Mesenchymal stem cell (in vitro differentiated cells and primary cell): ENCODE measurements around the gene ZNF598.
A peak's percentile ranks its signal among the peaks of the same experiment; 100 is the strongest.

Source experiments
- DNase-seq: peaks from one replicate; pipeline ENCODE4 v3.0.0-alpha.2; 2013
- H2AFZ ChIP-seq: one replicate; pipeline ENCODE4 v1.6.1; 2013; ENCODE audit warnings: low read depth, mild to moderate bottlenecking, control low read depth, inconsistent platforms, low read length, moderate library complexity
- H2AK5ac ChIP-seq: 2 replicates; pipeline ENCODE4 v1.6.1; 2013; ENCODE audit warnings: low read length, moderate library complexity, mild to moderate bottlenecking, inconsistent platforms; ENCODE audit not compliant: severe bottlenecking
- H2BK120ac ChIP-seq: one replicate; pipeline ENCODE4 v1.6.1; 2013; ENCODE audit warnings: low read depth, mild to moderate bottlenecking, inconsistent platforms, low read length, moderate library complexity
- H2BK12ac ChIP-seq, 2 experiments: one replicate each; pipeline ENCODE4 v1.6.1; 2013; ENCODE audit warnings: inconsistent platforms in 2 of 2, low read length in 2 of 2, mild to moderate bottlenecking in 2 of 2, moderate library complexity in 2 of 2, control low read depth in 1 of 2
- H2BK15ac ChIP-seq: one replicate; pipeline ENCODE4 v1.6.1; 2013; ENCODE audit warnings: mild to moderate bottlenecking, low read depth, inconsistent platforms; ENCODE audit not compliant: poor library complexity, severe bottlenecking
- H2BK5ac ChIP-seq: 2 replicates; pipeline ENCODE4 v1.6.1; 2013; ENCODE audit warnings: low read depth, mild to moderate bottlenecking, low read length, control low read depth, inconsistent platforms; ENCODE audit not compliant: poor library complexity, severe bottlenecking
- H3K14ac ChIP-seq, 2 experiments: one replicate each; pipeline ENCODE4 v1.6.1; 2013; ENCODE audit warnings: inconsistent platforms in 2 of 2, low read length in 2 of 2, control low read depth in 1 of 2, mild to moderate bottlenecking in 1 of 2, moderate library complexity in 1 of 2
- H3K18ac ChIP-seq, 2 experiments: one replicate each; pipeline ENCODE4 v1.6.1; 2013; ENCODE audit warnings: inconsistent platforms in 2 of 2, low read length in 2 of 2, control low read depth in 1 of 2, low read depth in 1 of 2, mild to moderate bottlenecking in 1 of 2
- H3K23ac ChIP-seq, 2 experiments: one replicate each; pipeline ENCODE4 v1.6.1; 2013; ENCODE audit warnings: inconsistent platforms in 2 of 2, low read length in 2 of 2, mild to moderate bottlenecking in 2 of 2, moderate library complexity in 2 of 2, control low read depth in 1 of 2
- H3K27ac ChIP-seq: 2 replicates; pipeline ENCODE4 v1.5.1; 2013; ENCODE audit warnings: mild to moderate bottlenecking, moderate library complexity, low read length, control low read depth, inconsistent platforms; ENCODE audit not compliant: poor library complexity, severe bottlenecking
- H3K27me3 ChIP-seq, 2 experiments: 2 replicates each; pipeline versions ENCODE4 v1.6.1 to v1.7.0; 2013; ENCODE audit warnings: low read length in 2 of 2, mild to moderate bottlenecking in 2 of 2, moderate library complexity in 2 of 2, control low read depth in 1 of 2, inconsistent platforms in 1 of 2; ENCODE audit not compliant: control insufficient read depth in 1 of 2, insufficient read depth in 1 of 2
- H3K36me3 ChIP-seq, 2 experiments: 2 replicates each; pipeline versions ENCODE4 v1.6.1 to v1.7.0; 2013; ENCODE audit warnings: low read length in 2 of 2, control low read depth in 1 of 2, inconsistent platforms in 1 of 2, low read depth in 1 of 2, mild to moderate bottlenecking in 1 of 2; ENCODE audit not compliant: insufficient read depth in 2 of 2, control insufficient read depth in 1 of 2
- H3K4ac ChIP-seq, 2 experiments: one replicate each; pipeline ENCODE4 v1.6.1; 2013; ENCODE audit warnings: inconsistent platforms in 2 of 2, low read length in 2 of 2, mild to moderate bottlenecking in 2 of 2, moderate library complexity in 2 of 2, control low read depth in 1 of 2, low read depth in 1 of 2
- H3K4me1 ChIP-seq: 2 replicates; pipeline ENCODE4 v1.6.1; 2013; ENCODE audit warnings: low read depth, low read length, control low read depth; ENCODE audit not compliant: control insufficient read depth, insufficient read depth
- H3K4me2 ChIP-seq: 2 replicates; pipeline ENCODE4 v1.6.1; 2013; ENCODE audit warnings: low read length, mild to moderate bottlenecking, inconsistent platforms; ENCODE audit not compliant: poor library complexity, severe bottlenecking
- H3K4me3 ChIP-seq, 2 experiments: 2 replicates each; pipeline versions ENCODE4 v1.5.1 to v1.7.0; 2013; ENCODE audit warnings: low read length in 2 of 2, mild to moderate bottlenecking in 2 of 2, control low read depth in 1 of 2, low read depth in 1 of 2; ENCODE audit not compliant: insufficient read depth in 1 of 2
- H3K79me1 ChIP-seq: replicated peaks from 2 replicates; pipeline ENCODE4 v1.6.1; 2013; ENCODE audit warnings: mild to moderate bottlenecking, control low read depth, low read length, inconsistent platforms; ENCODE audit not compliant: poor library complexity, severe bottlenecking
- H3K9ac ChIP-seq: 2 replicates; pipeline ENCODE4 v1.7.0; 2013; ENCODE audit warnings: mild to moderate bottlenecking, low read length, moderate library complexity
- H3K9me3 ChIP-seq: 2 replicates; pipeline ENCODE4 v1.7.0; 2013; ENCODE audit warnings: mild to moderate bottlenecking, low read length; ENCODE audit not compliant: control insufficient read depth
- H4K8ac ChIP-seq: one replicate; pipeline ENCODE4 v1.6.1; 2013; ENCODE audit warnings: inconsistent platforms, mild to moderate bottlenecking, low read length, moderate library complexity
- H4K91ac ChIP-seq: one replicate; pipeline ENCODE4 v1.6.1; 2013; ENCODE audit warnings: mild to moderate bottlenecking, low read length, inconsistent platforms
- WGBS: methylation state at CpG from one replicate; pipeline ENCODE4 v1.1.7; 2013; ENCODE audit warnings: mixed read lengths; 5-methylcytosine and 5-hydroxymethylcytosine counted together

ZNF598 gene

DNA sequence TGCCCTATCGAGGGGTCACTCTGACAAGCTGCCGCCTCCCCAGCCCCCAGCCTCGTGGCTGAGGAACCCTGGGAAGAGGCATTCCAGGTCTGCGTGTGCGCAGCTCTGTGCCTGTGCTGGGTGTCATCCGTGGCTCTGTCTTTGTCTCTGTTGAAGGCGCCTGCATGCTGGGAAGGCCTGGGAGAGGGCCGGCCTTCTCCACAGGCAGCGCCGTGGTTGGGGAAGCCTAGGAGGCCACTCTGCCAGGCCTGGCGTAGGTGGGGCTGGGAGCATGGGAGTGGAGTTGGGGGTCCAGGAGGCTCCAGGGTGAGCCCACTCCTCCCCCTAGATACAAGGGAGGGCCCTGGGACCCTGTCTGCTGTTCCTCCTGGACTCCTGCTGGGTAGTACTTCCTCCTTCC is 20.4 kb upstream of the ZNF598 start:
- H2AK5ac ChIP-seq: peak overlapping the region; percentile 72
- H3K9ac ChIP-seq: no peak overlapping the region
- H3K18ac ChIP-seq: no peak overlapping the region
- H4K8ac ChIP-seq: peak overlapping the region; percentile 42
- peaks cover 74% of the 10 kb centered on the region for H3K4me1 ChIP-seq
- no peak overlapping the region for H3K4me3 ChIP-seq
- WGBS: 80% methylated on average over 11 of the region's 11 CpGs
- H3K14ac ChIP-seq: no peak overlapping the region
- no peak overlapping the region for H3K27ac ChIP-seq
- H2AFZ ChIP-seq: no peak overlapping the region
- H3K4me2 ChIP-seq: no peak overlapping the region
- no peak overlapping the region for H2BK120ac ChIP-seq
- peaks cover 0 to 15% of the 10 kb centered on the region in 2 experiments for H3K27me3 ChIP-seq
- peaks cover 0 to 41% of the 10 kb centered on the region in 2 experiments for H3K36me3 ChIP-seq
- no peak overlapping the region for H2BK15ac ChIP-seq
- H3K79me1 ChIP-seq: peaks cover 7% of the 10 kb centered on the region
- no peak overlapping the region for H3K23ac ChIP-seq
- no peaks in the 10 kb centered on the region for H3K9me3 ChIP-seq
- H2BK5ac ChIP-seq: peak overlapping the region; percentile 8
- no peak overlapping the region for H2BK12ac ChIP-seq
- DNase-seq: no peak
- no peak overlapping the region for H3K4ac ChIP-seq
- peak overlapping the region; percentile 55 for H4K91ac ChIP-seq

DNA sequence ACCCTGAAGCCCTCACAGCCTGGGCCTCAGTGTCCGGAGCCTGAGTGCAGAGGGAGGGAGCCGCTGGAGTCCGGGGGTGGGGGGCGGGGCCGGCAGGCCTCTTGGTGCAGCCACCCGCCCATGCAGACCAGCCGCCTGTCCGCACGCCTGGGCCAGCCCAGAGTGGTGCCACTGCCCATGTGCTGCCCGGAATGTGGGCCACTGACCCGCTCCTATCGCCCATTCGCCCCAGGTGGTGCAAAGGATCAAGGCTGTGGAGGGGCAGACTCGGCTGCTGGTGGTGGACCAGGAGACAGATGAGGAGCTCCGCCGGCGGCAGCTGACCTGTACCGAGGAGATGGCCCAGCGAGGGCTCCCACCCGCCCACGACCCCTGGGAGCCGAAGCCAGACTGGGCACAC is 19.7 kb upstream of the ZNF598 start:
- H3K36me3 ChIP-seq: peaks cover 0 to 37% of the 10 kb centered on the region in 2 experiments
- H4K8ac ChIP-seq: no peak overlapping the region
- no peak overlapping the region for H3K27ac ChIP-seq
- no peak overlapping the region for H3K4me3 ChIP-seq
- no peak overlapping the region for H3K9ac ChIP-seq
- H2BK120ac ChIP-seq: no peak overlapping the region
- no peak overlapping the region for H3K18ac ChIP-seq
- H2AK5ac ChIP-seq: no peak overlapping the region
- no peak overlapping the region for H3K4me2 ChIP-seq
- WGBS: 91% methylated on average over 22 of the region's 22 CpGs
- no peak overlapping the region for H4K91ac ChIP-seq
- no peaks in the 10 kb centered on the region for H3K9me3 ChIP-seq
- DNase-seq: no peak
- H2BK5ac ChIP-seq: no peak overlapping the region
- peaks cover 7% of the 10 kb centered on the region for H3K79me1 ChIP-seq
- no peak overlapping the region for H2BK15ac ChIP-seq
- no peak overlapping the region for H2BK12ac ChIP-seq
- no peak overlapping the region for H2AFZ ChIP-seq
- no peak overlapping the region for H3K4ac ChIP-seq
- H3K14ac ChIP-seq: no peak overlapping the region
- peaks cover 69% of the 10 kb centered on the region for H3K4me1 ChIP-seq
- peaks cover 0 to 15% of the 10 kb centered on the region in 2 experiments for H3K27me3 ChIP-seq
- H3K23ac ChIP-seq: no peak overlapping the region

DNA sequence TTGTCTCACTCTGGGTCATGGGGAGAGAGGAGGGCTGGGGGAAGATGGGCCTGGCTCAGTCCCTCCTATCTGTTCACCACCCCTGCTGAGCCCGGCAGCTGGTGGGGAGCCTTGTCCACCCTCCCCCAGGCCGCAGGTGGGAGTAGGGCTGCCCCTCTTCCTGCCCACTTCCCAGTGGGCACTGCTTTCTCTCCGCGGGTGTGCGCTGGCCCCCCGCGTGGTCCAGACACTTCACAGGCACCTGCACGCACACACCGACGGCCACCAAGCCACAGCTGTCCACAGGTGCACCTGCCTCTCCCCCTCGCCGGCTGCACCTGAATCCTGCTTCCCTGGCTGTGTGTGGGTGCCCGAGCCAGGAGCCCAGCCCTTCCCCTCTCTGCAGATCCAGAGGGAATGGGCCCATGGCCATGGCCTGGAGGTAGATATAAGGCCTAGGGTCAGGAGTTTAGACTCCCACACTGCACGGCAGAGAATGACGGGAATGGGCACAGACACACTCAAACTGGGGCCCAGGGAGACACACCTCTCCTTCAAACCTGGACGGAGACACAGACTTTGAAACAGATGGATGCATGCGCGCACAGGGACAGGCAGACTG is 19.1 kb upstream of the ZNF598 start:
- peak overlapping the region in 1 of 2 experiments; percentile 9 for H3K4me3 ChIP-seq
- no peak for DNase-seq
- 97% methylated on average over 18 of the region's 18 CpGs for WGBS
- no peak overlapping the region for H2BK120ac ChIP-seq
- no peak overlapping the region for H3K18ac ChIP-seq
- no peak overlapping the region for H3K9ac ChIP-seq
- no peak overlapping the region for H2AFZ ChIP-seq
- peaks cover 70% of the 10 kb centered on the region for H3K4me1 ChIP-seq
- H3K4me2 ChIP-seq: peak overlapping the region; percentile 64
- H2BK5ac ChIP-seq: no peak overlapping the region
- no peak overlapping the region for H4K91ac ChIP-seq
- H3K36me3 ChIP-seq: peaks cover 0 to 37% of the 10 kb centered on the region in 2 experiments
- H3K27ac ChIP-seq: no peak overlapping the region
- H2BK12ac ChIP-seq: peak overlapping the region in 1 of 2 experiments; percentile 10
- H3K23ac ChIP-seq: no peak overlapping the region
- H3K9me3 ChIP-seq: no peaks in the 10 kb centered on the region
- no peak overlapping the region for H3K14ac ChIP-seq
- no peak overlapping the region for H4K8ac ChIP-seq
- H3K79me1 ChIP-seq: peaks cover 7% of the 10 kb centered on the region
- H3K4ac ChIP-seq: no peak overlapping the region
- H2BK15ac ChIP-seq: no peak overlapping the region
- H2AK5ac ChIP-seq: no peak overlapping the region
- peaks cover 0 to 15% of the 10 kb centered on the region in 2 experiments for H3K27me3 ChIP-seq

DNA sequence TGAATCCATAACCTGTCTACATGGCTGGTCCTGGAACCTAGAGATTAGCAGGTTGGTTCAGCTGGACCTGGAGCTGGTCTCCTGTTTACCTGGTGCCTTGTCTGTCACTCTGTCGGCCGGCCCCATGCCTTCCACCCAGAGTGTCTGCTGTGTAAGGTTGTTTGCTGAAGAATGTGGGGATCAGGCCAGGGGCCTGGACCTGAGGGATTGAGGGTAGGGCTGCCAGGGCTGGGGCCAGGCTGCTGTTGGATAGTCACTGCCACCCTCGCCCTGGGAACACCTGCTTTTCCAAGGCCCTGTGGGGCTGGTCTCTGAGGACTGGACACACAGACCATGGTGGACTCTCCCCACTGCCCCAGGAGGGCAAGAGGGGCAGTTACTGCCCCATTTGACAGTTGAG is 18.5 kb upstream of the ZNF598 start:
- Histone ChIP-seq H2BK12ac (peak overlapping the region; percentile 12 to 15), H3K4me2 (peak overlapping the region; percentile 64), H3K23ac (no peak overlapping the region), H3K36me3 (peaks cover 0 to 37% of the 10 kb centered on the region in 2 experiments), H3K4me3 (peak overlapping the region in 1 of 2 experiments; percentile 76), H3K14ac (no peak overlapping the region), H2BK5ac (no peak overlapping the region), H2AFZ (no peak overlapping the region), H4K8ac (no peak overlapping the region), H3K9me3 (no peaks in the 10 kb centered on the region), H3K27me3 (peaks cover 0 to 15% of the 10 kb centered on the region in 2 experiments), H3K4ac (no peak overlapping the region), H3K79me1 (peaks cover 7% of the 10 kb centered on the region), H3K27ac (peak overlapping the region; percentile 18), H2AK5ac (peak overlapping the region; percentile 18), H2BK15ac (peak overlapping the region; percentile 2), H3K9ac (no peak overlapping the region), H3K4me1 (peaks cover 69% of the 10 kb centered on the region), H2BK120ac (no peak overlapping the region), H3K18ac (no peak overlapping the region), H4K91ac (no peak overlapping the region)
- WGBS: 90% methylated on average over 3 of the region's 3 CpGs
- DNase-seq: no peak
